Mammary epithelial cell (primary cell): ENCODE results near the gene COL5A1.

Experiments used
- EZH2 ChIP-seq: IDR thresholded peaks from 2 replicates; pipeline ENCODE4 v1.6.1; 2012; ENCODE audit warnings: low read length, inconsistent platforms, borderline replicate concordance
- TF ChIP-seq, protein P1 (sequence below), 2 donors: IDR thresholded peaks in 1 of 2; conservative IDR thresholded peaks in 1 of 2; 2 replicates each; pipeline ENCODE4 v1.5.1; 2011 to 2012; ENCODE audit warnings: inconsistent platforms in 2 of 2, low read length in 2 of 2, mild to moderate bottlenecking in 2 of 2, control low read depth in 1 of 2, low read depth in 1 of 2; ENCODE audit not compliant: insufficient read depth in 1 of 2; ENCODE audit errors: extremely low read depth in 1 of 2

DNA sequence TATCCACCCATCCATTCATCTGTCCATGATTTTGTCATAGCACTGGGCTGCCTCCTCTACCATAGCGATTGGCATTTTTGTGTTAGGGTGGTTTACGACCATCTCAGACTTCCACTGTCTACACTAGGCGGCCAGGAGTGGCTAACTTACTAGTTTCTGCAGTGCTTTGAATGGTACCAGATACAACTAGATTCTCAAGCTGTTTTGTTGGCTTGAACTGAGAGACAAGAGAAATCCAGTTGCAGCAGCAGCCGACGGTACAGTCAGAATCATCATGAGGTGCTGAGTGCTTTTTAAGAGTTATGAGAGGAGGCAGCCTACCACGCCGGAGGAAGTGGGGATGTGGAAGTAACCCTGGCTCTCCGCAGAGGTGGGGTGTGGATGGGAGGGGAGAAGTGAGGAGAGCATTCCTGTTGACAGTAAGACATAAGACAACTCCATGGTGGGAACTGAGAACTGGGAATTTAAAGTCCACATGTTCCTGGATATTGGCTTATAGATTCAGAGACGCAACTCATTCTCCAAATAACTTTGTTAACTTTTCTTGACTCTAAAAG is 27.9 kb downstream of the COL5A1 start:
- TF ChIP-seq, protein P1, sequence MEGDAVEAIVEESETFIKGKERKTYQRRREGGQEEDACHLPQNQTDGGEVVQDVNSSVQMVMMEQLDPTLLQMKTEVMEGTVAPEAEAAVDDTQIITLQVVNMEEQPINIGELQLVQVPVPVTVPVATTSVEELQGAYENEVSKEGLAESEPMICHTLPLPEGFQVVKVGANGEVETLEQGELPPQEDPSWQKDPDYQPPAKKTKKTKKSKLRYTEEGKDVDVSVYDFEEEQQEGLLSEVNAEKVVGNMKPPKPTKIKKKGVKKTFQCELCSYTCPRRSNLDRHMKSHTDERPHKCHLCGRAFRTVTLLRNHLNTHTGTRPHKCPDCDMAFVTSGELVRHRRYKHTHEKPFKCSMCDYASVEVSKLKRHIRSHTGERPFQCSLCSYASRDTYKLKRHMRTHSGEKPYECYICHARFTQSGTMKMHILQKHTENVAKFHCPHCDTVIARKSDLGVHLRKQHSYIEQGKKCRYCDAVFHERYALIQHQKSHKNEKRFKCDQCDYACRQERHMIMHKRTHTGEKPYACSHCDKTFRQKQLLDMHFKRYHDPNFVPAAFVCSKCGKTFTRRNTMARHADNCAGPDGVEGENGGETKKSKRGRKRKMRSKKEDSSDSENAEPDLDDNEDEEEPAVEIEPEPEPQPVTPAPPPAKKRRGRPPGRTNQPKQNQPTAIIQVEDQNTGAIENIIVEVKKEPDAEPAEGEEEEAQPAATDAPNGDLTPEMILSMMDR (conservative IDR thresholded peaks at IDR 0.05 in 1 of 2, IDR thresholded peaks at IDR 0.05 in 1 of 2; ENCODE audit: extremely low read depth in 1 of 2, insufficient read depth in 1 of 2, low read depth in 1 of 2, low read length in 2 of 2), result no peak
- no peak for TF ChIP-seq EZH2
